SK-N-SH (cell line): ENCODE measurements around the gene TADA2B. TPM values are rescaled to one million over a fixed set of nuclear protein-coding genes. Genes with fewer than 3 reads are reported as not detected.

Experiments used
- CTCF ChIA-PET: fragments of 300-600, 350-600 bp; formaldehyde crosslinking; extraction: SDS; loops from one replicate; lab custom pipeline; 2021; lab: Yijun Ruan, JAX
- POLR2A ChIA-PET: fragments of 350-600 bp; sonication (Branson Sonifier 250); formaldehyde crosslinking; extraction: SDS; loops from one replicate; lab custom pipeline; 2020; ENCODE audit warnings: antibody characterized with exemption, inconsistent platforms; lab: Yijun Ruan, JAX
- DNase-seq: peaks from one replicate; pipeline ENCODE4 v3.0.0; 2012
- H2AFZ ChIP-seq: fragments of 200-600 bp; sonication (generic); 2 replicates; pipeline ENCODE4 v1.8.1; 2016; ENCODE audit warnings: antibody characterized with exemption, mild to moderate bottlenecking, low read depth
- H3F3A ChIP-seq: fragments of 200-600 bp; sonication (generic); replicated peaks from 2 replicates; pipeline ENCODE3; 2016; ENCODE audit warnings: antibody characterized with exemption, mild to moderate bottlenecking; ENCODE audit not compliant: insufficient read depth
- H3K27ac ChIP-seq, 2 experiments: fragments of 200-500 bp in 1 of 2; fragments of 200-600 bp in 1 of 2; sonication (Bioruptor generic) in 1 of 2; sonication (generic), shearing (Covaris generic) in 1 of 2; 2 replicates each; pipeline versions ENCODE4 v1.5.1 to v1.6.1; 2014 to 2016; ENCODE audit warnings: low read depth in 2 of 2, inconsistent platforms in 1 of 2, low read length in 1 of 2, mild to moderate bottlenecking in 1 of 2, mixed read lengths in 1 of 2
- H3K27me3 ChIP-seq: fragments of 200-600 bp; sonication (generic), shearing (Covaris generic); 2 replicates; pipeline ENCODE4 v1.6.1; 2016; ENCODE audit warnings: mixed run types; ENCODE audit not compliant: insufficient read depth
- H3K36me3 ChIP-seq, 2 experiments: fragments of 200-500 bp in 1 of 2; fragments of 200-600 bp in 1 of 2; sonication (Bioruptor generic) in 1 of 2; sonication (generic) in 1 of 2; replicated peaks in 1 of 2; 2 replicates each; pipeline versions ENCODE3 to v1.5.1; 2014 to 2016; ENCODE audit warnings: low read length in 1 of 2, mild to moderate bottlenecking in 1 of 2; ENCODE audit not compliant: insufficient read depth in 2 of 2, control insufficient read depth in 1 of 2
- H3K4me1 ChIP-seq, 2 experiments: fragments of 200-500 bp in 1 of 2; fragments of 200-600 bp in 1 of 2; sonication (Bioruptor generic) in 1 of 2; sonication (generic), shearing (Covaris generic) in 1 of 2; 2 replicates each; pipeline versions ENCODE4 v1.5.1 to v1.6.1; 2014 to 2016; ENCODE audit warnings: low read depth in 1 of 2, low read length in 1 of 2, mixed run types in 1 of 2; ENCODE audit not compliant: insufficient read depth in 2 of 2, control insufficient read depth in 1 of 2
- H3K4me2 ChIP-seq: fragments of 200-600 bp; sonication (generic), shearing (Covaris generic); 2 replicates; pipeline ENCODE4 v1.6.1; 2017; ENCODE audit warnings: mixed run types
- H3K4me3 ChIP-seq, 2 experiments: fragments of 200-500 bp in 1 of 2; fragments of 200-600 bp in 1 of 2; sonication (Bioruptor generic) in 1 of 2; sonication (generic), shearing (Covaris generic) in 1 of 2; 2 replicates each; pipeline versions ENCODE4 v1.5.1 to v1.8.1; 2014 to 2016; ENCODE audit warnings: low read depth in 2 of 2, inconsistent platforms in 1 of 2, low read length in 1 of 2, mild to moderate bottlenecking in 1 of 2, mixed read lengths in 1 of 2, moderate library complexity in 1 of 2
- H3K79me2 ChIP-seq: fragments of 200-600 bp; sonication (generic); 2 replicates; pipeline ENCODE4 v1.8.1; 2017; ENCODE audit warnings: mild to moderate bottlenecking; ENCODE audit not compliant: insufficient read depth
- H3K9ac ChIP-seq: fragments of 200-600 bp; sonication (generic); 2 replicates; pipeline ENCODE4 v1.6.1; 2017; ENCODE audit warnings: mixed run types
- H3K9me2 ChIP-seq: fragments of 200-600 bp; sonication (generic); 2 replicates; pipeline ENCODE4 v1.6.1; 2017; ENCODE audit warnings: mixed run types
- H3K9me3 ChIP-seq: fragments of 200-600 bp; sonication (generic); 2 replicates; pipeline ENCODE4 v1.6.1; 2017; ENCODE audit warnings: mixed run types, mild to moderate bottlenecking, moderate library complexity
- H4K20me1 ChIP-seq: fragments of 200-600 bp; sonication (generic); 2 replicates; pipeline ENCODE4 v1.6.1; 2017; ENCODE audit warnings: mild to moderate bottlenecking, mixed run types; ENCODE audit not compliant: insufficient read depth
- CHD2 ChIP-seq: fragments of 150-350 bp; IDR thresholded peaks from 2 replicates; pipeline ENCODE4 v1.6.1; 2018; ENCODE audit warnings: low read length; ENCODE audit not compliant: partially characterized antibody
- ELF1 ChIP-seq: IDR thresholded peaks from 2 replicates; pipeline ENCODE4 v1.4.0; 2012
- EP300 ChIP-seq, 2 experiments: IDR thresholded peaks; 2 replicates each; pipeline versions ENCODE4 v1.4.0 to v1.6.1; 2012; ENCODE audit warnings: borderline replicate concordance in 1 of 2, low read depth in 1 of 2, low read length in 1 of 2
- FOSL2 ChIP-seq: IDR thresholded peaks from 2 replicates; pipeline ENCODE4 v1.4.0; 2012; ENCODE audit warnings: low read depth, mild to moderate bottlenecking, moderate library complexity, borderline replicate concordance
- GABPA ChIP-seq: IDR thresholded peaks from 2 replicates; pipeline ENCODE4 v1.4.0; 2012; ENCODE audit warnings: low read depth, mild to moderate bottlenecking
- MAX ChIP-seq: IDR thresholded peaks from 2 replicates; pipeline ENCODE4 v1.4.0; 2012; ENCODE audit warnings: low read depth
- MXI1 ChIP-seq: IDR thresholded peaks from 2 replicates; pipeline ENCODE4 v1.6.1; 2012; ENCODE audit warnings: mild to moderate bottlenecking, low read depth, low read length, improper control_type of control experiment
- NFIC ChIP-seq: IDR thresholded peaks from 2 replicates; pipeline ENCODE4 v1.4.0; 2012; ENCODE audit warnings: borderline replicate concordance
- RAD21 ChIP-seq: IDR thresholded peaks from 2 replicates; pipeline ENCODE4 v1.6.1; 2012; ENCODE audit warnings: mild to moderate bottlenecking, low read length
- RCOR1 ChIP-seq: fragments of 150-350 bp; IDR thresholded peaks from 2 replicates; pipeline ENCODE4 v1.6.1; 2017; ENCODE audit warnings: antibody characterized with exemption, low read length
- RXRA ChIP-seq: IDR thresholded peaks from 2 replicates; pipeline ENCODE4 v1.4.0; 2012; ENCODE audit warnings: low read depth, mild to moderate bottlenecking, borderline replicate concordance
- SMC3 ChIP-seq: IDR thresholded peaks from 2 replicates; pipeline ENCODE4 v1.6.1; 2012; ENCODE audit warnings: low read depth, low read length, improper control_type of control experiment
- TCF12 ChIP-seq: IDR thresholded peaks from 2 replicates; pipeline ENCODE4 v1.4.0; 2012
- TEAD4 ChIP-seq: IDR thresholded peaks from 2 replicates; pipeline ENCODE4 v1.4.0; 2012; ENCODE audit warnings: mild to moderate bottlenecking, borderline replicate concordance; ENCODE audit not compliant: insufficient read depth
- YY1 ChIP-seq: IDR thresholded peaks from 2 replicates; pipeline ENCODE4 v1.4.0; 2012; ENCODE audit warnings: low read depth, mild to moderate bottlenecking
- ZBTB33 ChIP-seq: IDR thresholded peaks from 2 replicates; pipeline ENCODE4 v1.4.0; 2012; ENCODE audit warnings: low read depth, borderline replicate concordance
- WGBS: methylation state at CpG from one replicate; pipeline ENCODE4 v1.1.6; 2017; ENCODE audit warnings: low lambda C conversion rate; 5-methylcytosine and 5-hydroxymethylcytosine counted together
- polyA plus RNA-seq, 3 experiments: library from polyadenylated mRNA; depleted of rRNA; stranded (reverse); fragments of >200 nt; gene quantifications; 2 replicates each; pipeline ENCODE4 v1.2.3, GENCODE V29; 2012
- TF ChIP-seq, protein P1 (sequence below): fragments of 150-350 bp; IDR thresholded peaks from 2 replicates; pipeline ENCODE4 v1.6.1; 2017; ENCODE audit warnings: antibody characterized with exemption, low read length, low read depth, borderline replicate concordance
- TF ChIP-seq, protein P2 (sequence below): fragments of 150-350 bp; IDR thresholded peaks from 2 replicates; pipeline ENCODE4 v1.6.1; 2016; ENCODE audit warnings: mild to moderate bottlenecking, low read depth, low read length
- TF ChIP-seq, protein P3 (sequence below): IDR thresholded peaks from 2 replicates; pipeline ENCODE4; 2012

TADA2B gene
- polyA plus RNA-seq, 1 of the 3 experiments (the other 2 are of a cell fraction): 8.0 TPM

GRCh38 chr4:7027913-7028312, 15.3 kb upstream of the TADA2B start:
- DNase-seq: no peak
- Histone ChIP-seq H3K9me2 (no peaks in the 10 kb centered on the region), H3K9me3 (no peaks in the 10 kb centered on the region), H3K36me3 (peaks cover 9 to 20% of the 10 kb centered on the region in 2 experiments), H3K4me3 (no peak overlapping the region), H3K79me2 (no peaks in the 10 kb centered on the region; the same call in 1 of the 2 replicates), H2AFZ (no peak overlapping the region)
- ChIA-PET POLR2A (no interaction called here), CTCF (no interaction called here)
- WGBS: 84% methylated on average over 5 of the region's 5 CpGs
- TF ChIP-seq, protein P1, sequence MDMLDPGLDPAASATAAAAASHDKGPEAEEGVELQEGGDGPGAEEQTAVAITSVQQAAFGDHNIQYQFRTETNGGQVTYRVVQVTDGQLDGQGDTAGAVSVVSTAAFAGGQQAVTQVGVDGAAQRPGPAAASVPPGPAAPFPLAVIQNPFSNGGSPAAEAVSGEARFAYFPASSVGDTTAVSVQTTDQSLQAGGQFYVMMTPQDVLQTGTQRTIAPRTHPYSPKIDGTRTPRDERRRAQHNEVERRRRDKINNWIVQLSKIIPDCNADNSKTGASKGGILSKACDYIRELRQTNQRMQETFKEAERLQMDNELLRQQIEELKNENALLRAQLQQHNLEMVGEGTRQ: no peak
- TF ChIP-seq, protein P2, sequence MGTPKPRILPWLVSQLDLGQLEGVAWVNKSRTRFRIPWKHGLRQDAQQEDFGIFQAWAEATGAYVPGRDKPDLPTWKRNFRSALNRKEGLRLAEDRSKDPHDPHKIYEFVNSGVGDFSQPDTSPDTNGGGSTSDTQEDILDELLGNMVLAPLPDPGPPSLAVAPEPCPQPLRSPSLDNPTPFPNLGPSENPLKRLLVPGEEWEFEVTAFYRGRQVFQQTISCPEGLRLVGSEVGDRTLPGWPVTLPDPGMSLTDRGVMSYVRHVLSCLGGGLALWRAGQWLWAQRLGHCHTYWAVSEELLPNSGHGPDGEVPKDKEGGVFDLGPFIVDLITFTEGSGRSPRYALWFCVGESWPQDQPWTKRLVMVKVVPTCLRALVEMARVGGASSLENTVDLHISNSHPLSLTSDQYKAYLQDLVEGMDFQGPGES: no peak
- TF ChIP-seq FOSL2: no peak
- no peak for TF ChIP-seq TEAD4
- TF ChIP-seq YY1: no peak
- no peak for TF ChIP-seq CHD2
- no peak for TF ChIP-seq MXI1
- no peak for TF ChIP-seq RXRA
- TF ChIP-seq GABPA: no peak
- TF ChIP-seq, protein P3, sequence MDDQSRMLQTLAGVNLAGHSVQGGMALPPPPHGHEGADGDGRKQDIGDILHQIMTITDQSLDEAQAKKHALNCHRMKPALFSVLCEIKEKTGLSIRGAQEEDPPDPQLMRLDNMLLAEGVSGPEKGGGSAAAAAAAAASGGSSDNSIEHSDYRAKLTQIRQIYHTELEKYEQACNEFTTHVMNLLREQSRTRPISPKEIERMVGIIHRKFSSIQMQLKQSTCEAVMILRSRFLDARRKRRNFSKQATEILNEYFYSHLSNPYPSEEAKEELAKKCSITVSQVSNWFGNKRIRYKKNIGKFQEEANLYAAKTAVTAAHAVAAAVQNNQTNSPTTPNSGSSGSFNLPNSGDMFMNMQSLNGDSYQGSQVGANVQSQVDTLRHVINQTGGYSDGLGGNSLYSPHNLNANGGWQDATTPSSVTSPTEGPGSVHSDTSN: no peak
- TF ChIP-seq ELF1: no peak
- TF ChIP-seq NFIC: no peak
- TF ChIP-seq TCF12: no peak
- no peak for TF ChIP-seq RAD21
- no peak for TF ChIP-seq SMC3
- TF ChIP-seq RCOR1: no peak
- TF ChIP-seq MAX: no peak
- TF ChIP-seq ZBTB33: no peak
- no peak for TF ChIP-seq EP300 (IDR thresholded peaks at IDR 0.05; ENCODE audit: borderline replicate concordance in 1 of 2, low read depth in 1 of 2, low read length in 1 of 2)
- TF ChIP-seq, all 33 proteins: peak for 0
- H3K4me2 ChIP-seq: no peak overlapping the region
- H3K27me3 ChIP-seq: no peaks in the 10 kb centered on the region
- no peaks in the 10 kb centered on the region for H4K20me1 ChIP-seq
- no peaks in the 10 kb centered on the region for H3K4me1 ChIP-seq
- no peak overlapping the region for H3K9ac ChIP-seq
- peaks cover 6% of the 10 kb centered on the region for H3F3A ChIP-seq
- H3K27ac ChIP-seq: no peak overlapping the region
